WI38 (cell line): ENCODE data around the gene PSMB9.
A peak's percentile ranks its signal among the peaks of the same experiment; 100 is the strongest.

Experiments
- H3K4me3 ChIP-seq: 2 replicates; pipeline ENCODE4 v1.5.1; 2011; ENCODE audit warnings: low read depth, mild to moderate bottlenecking, control low read depth, low read length
- TF ChIP-seq, protein P1 (sequence below): IDR thresholded peaks from 2 replicates; pipeline ENCODE4 v1.5.1; 2012; ENCODE audit warnings: low read depth, mild to moderate bottlenecking, control low read depth, low read length

Gene PSMB9

DNA sequence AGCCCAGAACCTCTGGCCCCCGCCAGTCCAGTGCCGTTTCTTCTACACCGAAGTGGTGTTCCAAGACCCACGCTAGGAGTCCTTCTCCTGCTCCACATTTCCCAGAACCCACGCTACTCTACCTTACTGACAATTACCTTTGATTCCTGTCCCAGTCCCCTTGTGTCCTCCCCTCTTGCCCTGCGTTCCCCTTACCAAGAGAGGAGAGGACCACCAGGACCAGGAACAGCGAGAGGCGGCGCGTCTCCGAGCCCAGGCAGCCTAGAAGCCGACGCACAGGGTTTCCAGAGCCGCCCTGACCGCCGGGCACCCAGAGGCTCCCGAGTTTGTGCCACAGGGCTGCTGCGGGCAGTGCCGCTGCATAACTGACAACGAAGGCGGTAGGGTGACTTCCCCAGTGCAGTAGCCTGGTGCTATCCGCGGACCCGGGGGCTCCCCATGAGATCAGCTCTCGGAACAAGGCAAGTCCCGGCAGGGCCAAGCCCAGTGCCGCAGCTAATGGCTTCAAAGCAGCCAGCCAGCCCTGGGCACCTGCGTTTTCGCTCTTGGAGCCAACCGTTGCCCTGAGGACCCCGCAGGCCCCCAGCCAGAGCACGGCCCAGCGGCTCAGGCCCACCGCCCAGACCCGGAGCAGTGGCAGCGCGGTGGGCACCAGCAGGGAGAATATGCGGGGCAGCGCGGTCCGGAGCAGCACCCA lies 1.0 kb upstream of the PSMB9 start:
- peak overlapping the region; percentile 82 for H3K4me3 ChIP-seq
- TF ChIP-seq, protein P1, sequence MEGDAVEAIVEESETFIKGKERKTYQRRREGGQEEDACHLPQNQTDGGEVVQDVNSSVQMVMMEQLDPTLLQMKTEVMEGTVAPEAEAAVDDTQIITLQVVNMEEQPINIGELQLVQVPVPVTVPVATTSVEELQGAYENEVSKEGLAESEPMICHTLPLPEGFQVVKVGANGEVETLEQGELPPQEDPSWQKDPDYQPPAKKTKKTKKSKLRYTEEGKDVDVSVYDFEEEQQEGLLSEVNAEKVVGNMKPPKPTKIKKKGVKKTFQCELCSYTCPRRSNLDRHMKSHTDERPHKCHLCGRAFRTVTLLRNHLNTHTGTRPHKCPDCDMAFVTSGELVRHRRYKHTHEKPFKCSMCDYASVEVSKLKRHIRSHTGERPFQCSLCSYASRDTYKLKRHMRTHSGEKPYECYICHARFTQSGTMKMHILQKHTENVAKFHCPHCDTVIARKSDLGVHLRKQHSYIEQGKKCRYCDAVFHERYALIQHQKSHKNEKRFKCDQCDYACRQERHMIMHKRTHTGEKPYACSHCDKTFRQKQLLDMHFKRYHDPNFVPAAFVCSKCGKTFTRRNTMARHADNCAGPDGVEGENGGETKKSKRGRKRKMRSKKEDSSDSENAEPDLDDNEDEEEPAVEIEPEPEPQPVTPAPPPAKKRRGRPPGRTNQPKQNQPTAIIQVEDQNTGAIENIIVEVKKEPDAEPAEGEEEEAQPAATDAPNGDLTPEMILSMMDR: no peak

DNA sequence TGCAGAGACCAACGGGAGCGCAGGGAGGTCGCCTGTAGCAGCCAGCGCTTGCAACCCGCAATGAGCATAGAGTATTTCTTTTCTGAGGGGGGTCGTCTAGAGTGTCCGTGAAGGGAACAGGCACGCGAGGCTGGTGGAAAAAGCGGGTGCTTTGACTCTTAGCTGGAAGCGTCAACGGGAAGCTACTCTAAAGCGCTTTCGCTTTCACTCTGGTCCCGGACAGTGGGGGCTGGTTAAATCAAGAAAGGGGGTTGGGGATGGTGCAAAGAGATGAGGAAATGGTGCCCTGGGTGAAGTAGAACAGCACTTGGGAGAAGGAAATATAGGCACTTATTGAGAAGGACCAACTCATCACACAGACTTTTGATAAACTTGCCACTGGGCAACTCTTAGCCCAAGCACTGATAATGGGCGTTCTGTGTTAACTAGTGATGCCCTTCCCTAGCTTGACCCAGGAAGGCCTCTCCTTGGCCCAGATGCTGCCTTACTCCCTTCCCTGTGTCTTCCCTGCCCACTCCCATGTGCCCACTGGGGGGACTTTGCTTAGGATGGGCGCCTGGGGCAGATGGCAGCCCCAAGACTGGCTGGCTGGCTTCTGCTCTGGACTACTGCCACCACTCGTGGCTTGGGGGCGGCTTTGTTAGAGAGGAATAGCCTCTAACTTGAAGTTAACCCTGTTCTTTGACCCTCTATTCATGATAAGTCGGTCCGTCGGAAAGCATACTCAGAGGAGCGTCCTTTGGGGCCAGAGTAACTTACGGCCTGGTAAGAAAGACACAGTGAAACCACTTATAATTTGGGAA lies 585 bp downstream of the PSMB9 start:
- peak overlapping the region; percentile 82 for H3K4me3 ChIP-seq
- TF ChIP-seq, protein P1: no peak

DNA sequence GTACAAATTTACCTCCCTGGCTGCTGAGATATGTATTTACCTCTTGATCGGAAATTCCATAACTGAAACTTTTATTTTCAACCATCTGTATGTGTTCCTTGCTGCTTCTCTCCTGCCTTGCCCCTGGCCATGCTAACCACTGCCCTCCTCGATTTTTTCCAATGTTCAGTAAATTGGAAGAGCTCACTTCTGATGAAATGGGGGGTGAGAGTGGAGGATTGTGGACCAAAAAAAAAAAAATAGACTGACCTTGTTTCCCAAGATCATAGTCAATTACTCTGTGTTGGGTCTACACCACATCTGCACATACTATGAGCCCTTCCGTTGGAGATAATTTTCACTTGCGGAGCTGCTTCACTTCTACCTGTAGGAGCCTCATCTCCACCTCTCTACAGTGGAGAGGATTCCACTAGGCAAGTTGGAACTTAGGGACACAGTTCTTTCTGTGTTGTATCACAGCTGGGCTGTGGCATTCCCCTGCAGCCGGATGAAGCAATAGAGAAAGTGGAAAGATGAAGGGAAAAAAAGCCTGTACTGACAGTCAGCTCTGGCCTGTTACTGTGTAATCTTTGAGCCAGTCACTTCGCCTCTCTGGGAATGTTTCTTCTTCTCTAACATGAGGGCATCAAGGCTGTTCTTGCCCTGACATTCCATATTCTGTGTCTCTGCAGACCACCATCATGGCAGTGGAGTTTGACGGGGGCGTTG lies 1.6 kb downstream of the PSMB9 start:
- no peak overlapping the region for H3K4me3 ChIP-seq

DNA sequence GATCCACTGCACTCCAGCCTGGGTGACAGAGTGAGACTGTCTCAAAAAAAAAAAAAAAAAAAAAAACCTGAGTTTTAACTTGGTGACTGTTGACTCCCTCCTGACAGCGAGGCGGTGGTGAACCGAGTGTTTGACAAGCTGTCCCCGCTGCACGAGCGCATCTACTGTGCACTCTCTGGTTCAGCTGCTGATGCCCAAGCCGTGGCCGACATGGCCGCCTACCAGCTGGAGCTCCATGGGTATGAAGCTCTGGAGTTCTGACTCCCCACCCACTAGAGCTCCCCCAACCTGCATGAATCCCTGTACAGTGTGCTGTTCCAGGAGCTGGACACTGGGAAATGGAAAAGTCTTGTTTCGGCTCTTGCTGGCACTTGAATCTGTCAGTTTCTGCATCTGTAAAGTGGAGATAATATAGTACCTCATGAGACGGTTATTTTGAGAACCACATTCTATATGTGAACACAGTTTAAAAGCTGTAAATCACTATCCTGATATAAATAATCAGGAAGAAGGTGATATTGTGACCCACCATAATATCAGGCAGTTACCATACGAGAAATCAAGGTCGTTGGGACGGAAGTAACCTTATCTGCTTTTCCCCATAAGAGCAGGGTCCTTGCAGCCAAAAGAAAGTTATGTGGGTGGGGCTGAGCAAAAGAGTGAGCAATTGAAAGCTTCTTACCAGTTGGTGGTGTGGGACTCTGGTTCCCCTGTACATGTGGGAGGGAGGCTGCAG lies 3.3 kb downstream of the PSMB9 start:
- no peak overlapping the region for H3K4me3 ChIP-seq
- TF ChIP-seq, protein P1: no peak

More for the DNA sequence above, 1.6 kb downstream of the PSMB9 start:
- TF ChIP-seq, protein P1: no peak

DNA sequence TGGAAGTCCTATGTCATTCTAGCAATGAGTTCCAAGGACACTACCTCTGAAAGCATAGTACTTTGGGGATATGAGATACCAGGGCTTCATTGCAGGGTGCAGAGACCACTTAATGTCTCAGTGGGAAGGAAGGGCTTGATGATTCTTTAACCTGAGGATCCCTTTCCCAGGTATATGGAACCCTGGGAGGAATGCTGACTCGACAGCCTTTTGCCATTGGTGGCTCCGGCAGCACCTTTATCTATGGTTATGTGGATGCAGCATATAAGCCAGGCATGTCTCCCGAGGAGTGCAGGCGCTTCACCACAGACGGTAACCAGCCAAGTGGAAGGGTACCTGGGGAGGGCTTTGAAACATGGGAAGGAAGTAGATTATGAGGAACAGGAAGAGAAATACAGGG lies 4.2 kb downstream of the PSMB9 start:
- H3K4me3 ChIP-seq: no peak overlapping the region
- TF ChIP-seq, protein P1: no peak

DNA sequence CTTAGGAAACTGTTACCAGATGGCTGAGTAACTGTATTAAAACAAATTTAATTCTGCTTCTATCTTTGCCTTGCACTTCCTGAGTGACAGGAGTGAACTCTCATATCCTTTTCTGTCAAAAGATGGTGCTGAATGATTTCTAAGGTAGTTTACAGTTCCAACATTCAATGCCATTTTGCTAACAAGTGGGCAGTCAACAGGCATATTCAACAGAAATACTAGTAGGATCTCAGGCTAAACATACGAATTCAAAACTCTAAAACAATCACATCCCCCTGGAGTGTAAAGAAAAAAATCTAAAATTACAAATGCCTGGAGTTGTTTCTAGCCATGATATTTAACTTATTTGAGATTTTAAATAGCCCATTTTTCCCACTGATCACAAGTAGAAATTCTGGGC lies 6.7 kb downstream of the PSMB9 start:
- H3K4me3 ChIP-seq: no peak overlapping the region
- TF ChIP-seq, protein P1: no peak
